Right lobe of liver (tissue), 4 donors: Measurements from ENCODE around the gene IQSEC1.

ENCODE experiments used
- POLR2A ChIP-seq: fragments of 450-650 bp; IDR thresholded peaks from one replicate; pipeline ENCODE4 v1.6.1; 2017; ENCODE audit warnings: antibody characterized with exemption, mild to moderate bottlenecking
- TF ChIP-seq, protein P1 (sequence below), 4 donors: fragments of 200-600 bp in 3 of 4; fragments of 450-650 bp in 1 of 4; IDR thresholded peaks; one replicate each; pipeline versions ENCODE4 v1.5.1 to v1.8.0; 2016 to 2022; ENCODE audit warnings: antibody characterized with exemption in 4 of 4, mild to moderate bottlenecking in 2 of 4
- donor health status: DM: no; HTN: no; CAD: no.
- donor health status: DM: no; HTN: no; CAD: no.
- donor health status: DM: no; HTN: yes; CAD: no.

DNA sequence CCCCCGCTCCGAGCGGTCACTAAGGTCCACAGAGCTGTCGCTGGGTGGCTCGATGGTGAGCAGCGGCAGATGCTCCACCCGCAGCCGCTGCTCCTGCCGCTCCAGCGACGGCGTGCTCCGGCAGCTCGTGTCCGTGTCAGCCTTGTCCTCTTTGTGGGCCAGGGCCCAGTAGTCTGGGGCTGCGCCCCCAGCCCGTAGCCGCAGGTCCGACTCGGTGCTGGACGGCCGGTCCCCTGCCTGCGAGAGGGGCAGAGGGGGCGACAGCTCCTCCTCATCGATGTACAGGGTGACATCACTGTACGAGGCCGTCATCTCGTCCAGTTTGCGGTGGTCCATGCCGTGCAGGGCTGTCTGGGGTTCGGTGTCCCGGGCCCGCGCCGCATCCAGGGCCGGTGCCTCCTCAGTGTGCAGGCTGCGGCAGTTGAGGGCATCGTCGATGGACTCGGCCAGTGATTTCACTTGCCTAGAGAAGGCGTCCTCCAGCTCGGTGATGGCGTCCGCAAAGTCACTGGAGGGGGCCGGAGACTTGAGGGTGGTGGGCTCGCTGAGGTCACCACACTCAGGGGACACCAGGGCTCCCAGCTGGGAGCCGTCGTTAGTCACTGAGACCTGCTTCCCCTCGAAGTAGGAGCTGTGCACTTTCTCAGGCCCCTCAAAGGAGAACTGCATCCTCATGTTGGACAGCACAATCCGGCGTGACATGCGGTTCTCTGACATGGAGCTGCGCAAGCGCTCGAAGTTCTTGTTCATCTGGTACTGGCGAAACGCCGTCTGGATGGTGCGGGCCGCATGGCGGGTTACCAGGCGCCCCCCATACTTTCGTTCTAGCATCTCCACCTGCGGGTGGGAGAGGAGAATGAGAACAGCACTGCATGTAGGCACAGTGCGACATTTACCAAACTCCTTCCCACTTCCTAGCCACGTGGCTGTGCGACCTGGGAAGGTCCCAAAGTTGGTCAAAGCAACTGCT, 137.1 kb downstream of the IQSEC1 start:
- TF ChIP-seq, protein P1, sequence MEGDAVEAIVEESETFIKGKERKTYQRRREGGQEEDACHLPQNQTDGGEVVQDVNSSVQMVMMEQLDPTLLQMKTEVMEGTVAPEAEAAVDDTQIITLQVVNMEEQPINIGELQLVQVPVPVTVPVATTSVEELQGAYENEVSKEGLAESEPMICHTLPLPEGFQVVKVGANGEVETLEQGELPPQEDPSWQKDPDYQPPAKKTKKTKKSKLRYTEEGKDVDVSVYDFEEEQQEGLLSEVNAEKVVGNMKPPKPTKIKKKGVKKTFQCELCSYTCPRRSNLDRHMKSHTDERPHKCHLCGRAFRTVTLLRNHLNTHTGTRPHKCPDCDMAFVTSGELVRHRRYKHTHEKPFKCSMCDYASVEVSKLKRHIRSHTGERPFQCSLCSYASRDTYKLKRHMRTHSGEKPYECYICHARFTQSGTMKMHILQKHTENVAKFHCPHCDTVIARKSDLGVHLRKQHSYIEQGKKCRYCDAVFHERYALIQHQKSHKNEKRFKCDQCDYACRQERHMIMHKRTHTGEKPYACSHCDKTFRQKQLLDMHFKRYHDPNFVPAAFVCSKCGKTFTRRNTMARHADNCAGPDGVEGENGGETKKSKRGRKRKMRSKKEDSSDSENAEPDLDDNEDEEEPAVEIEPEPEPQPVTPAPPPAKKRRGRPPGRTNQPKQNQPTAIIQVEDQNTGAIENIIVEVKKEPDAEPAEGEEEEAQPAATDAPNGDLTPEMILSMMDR (IDR thresholded peaks at IDR 0.05), result no peak
- TF ChIP-seq POLR2A, result no peak
